Head of caudate nucleus (tissue), 42 donors: Measurements from ENCODE around the gene CCL8.

Experiments used
- DNase-seq, 42 donors: peaks; one replicate each; pipeline versions ENCODE4 v3.0.0 to v3.0.0-alpha.2; 2020 to 2021; ENCODE audit warnings: mixed read lengths in 7 of 42
- intact Hi-C: fragments of 100-400 bp; cut with DNase I; formaldehyde crosslinking; loops from one replicate; pipeline ENCODE4 v1.15.0; 2022

Gene CCL8

DNA sequence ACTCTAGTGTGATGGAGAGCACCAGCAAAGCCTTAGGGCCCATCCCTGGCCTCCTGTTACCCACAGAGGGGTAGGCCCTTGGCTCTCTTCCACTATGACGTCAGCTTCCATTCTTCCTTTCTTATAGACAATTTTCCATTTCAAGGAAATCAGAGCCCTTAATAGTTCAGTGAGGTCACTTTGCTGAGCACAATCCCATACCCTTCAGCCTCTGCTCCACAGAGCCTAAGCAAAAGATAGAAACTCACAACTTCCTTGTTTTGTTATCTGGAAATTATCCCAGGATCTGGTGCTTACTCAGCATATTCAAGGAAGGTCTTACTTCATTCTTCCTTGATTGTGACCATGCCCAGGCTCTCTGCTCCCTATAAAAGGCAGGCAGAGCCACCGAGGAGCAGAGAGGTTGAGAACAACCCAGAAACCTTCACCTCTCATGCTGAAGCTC lies at the start of gene CCL8:
TSS of gene CCL8 (plus strand) at position 397 of the 445 bp plus-strand sequence. CDS start 67 bp downstream, outside the sequence.
- DNase-seq = no peak

DNA sequence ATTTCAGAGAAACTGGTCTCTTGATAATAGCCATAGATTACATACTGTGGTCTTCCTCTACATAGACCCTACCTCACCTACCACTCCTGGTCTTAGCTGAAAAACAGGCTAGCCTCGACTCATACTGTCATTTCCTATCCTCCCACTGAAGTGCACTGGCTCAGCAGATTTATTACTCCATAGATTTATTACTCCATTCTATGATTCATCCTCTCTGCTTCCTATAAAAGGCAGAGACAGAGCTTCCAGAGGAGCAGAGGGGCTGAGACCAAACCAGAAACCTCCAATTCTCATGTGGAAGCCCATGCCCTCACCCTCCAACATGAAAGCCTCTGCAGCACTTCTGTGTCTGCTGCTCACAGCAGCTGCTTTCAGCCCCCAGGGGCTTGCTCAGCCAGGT lies 49.3 kb upstream of the CCL8 start, which contains the start of gene CCL7:
TSS of gene CCL7 (plus strand) at position 253 of the 400 bp plus-strand sequence. CDS start at position 323, 70 bp downstream.
- DNase-seq = no peak
- intact Hi-C loops = no loop called here

More for the DNA sequence above, at the start of gene CCL8:
- intact Hi-C loops = no loop called here

DNA sequence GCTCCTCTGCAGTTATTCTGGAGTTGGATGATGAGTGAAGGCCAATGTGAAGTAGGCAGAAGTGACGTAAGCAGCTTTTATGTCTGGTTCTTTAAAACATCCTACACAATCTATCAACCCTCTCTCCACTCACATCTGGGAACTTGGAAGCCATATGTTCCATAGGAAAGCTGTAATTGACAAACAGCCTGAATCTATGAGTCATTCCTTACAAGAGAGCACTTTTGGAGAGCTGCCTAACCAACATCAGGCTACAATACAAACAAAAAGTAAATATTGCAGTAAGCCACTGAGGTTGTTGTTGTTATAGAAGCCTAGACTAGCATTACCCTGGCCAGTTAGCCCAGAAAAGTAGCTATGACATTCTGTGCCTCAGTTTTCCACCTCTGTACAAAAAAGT lies 43.4 kb upstream of the CCL8 start:
- intact Hi-C loops = no loop called here
- no peak for DNase-seq

DNA sequence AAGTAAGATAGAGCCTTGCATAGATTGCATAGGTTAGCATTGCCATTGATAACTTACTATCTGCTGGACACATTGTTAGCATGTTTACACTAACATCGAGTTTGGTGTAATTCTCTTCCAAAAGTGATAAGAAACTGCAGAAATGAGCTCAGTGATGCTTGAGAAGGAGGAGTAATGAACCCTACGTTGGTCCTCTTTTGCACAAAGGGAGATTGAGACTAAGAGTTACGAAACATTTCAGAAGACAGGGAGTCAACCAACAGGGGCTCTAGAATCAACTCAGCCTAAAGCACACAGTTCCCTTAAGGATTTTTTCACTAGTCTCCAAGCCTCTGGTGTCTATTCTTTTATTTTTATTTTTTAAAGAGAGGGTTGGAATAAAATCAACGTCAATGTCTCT lies 42.4 kb upstream of the CCL8 start:
- no peak for DNase-seq
- intact Hi-C loops = no loop called here

DNA sequence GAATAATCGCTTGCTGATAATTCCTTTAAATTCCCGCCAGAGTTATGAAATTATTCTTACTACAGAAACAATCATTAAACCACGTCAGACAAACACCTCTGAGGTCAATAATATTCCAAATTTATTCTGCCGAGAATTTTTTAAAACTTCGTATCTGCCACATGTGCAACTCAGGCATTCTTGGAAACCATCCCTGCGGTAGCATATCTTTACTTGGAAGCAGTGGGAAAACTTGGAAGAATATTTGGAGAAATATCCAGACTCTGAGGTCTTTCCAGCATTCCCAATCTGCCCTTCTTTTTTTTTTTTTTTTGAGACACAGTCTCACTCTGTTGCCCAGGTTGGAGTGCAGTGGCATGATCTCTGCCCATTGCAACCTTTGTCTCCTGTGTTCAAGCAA lies 35.7 kb upstream of the CCL8 start:
- no peak for DNase-seq
- intact Hi-C loops = no loop called here

DNA sequence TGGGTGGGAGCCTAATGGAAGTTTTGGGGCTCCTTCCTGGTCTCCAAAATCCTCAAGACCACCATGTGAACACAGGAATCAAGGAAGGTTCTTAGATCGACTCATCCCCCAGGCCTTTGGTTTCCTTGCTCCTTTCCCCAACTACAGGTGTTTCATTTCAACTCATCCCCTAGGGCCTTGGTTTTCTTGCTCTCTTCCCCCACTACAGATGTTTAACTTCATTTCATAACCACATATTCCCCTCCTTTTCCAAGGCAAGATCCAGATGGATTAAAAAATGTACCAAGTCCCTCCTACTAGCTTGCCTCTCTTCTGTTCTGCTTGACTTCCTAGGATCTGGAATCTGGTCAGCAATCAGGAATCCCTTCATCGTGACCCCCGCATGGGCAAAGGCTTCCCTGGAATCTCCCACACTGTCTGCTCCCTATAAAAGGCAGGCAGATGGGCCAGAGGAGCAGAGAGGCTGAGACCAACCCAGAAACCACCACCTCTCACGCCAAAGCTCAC lies 33.9 kb upstream of the CCL8 start, which contains the start of gene CCL11:
TSS of gene CCL11 (plus strand) at position 457 of the 507 bp plus-strand sequence. CDS start 67 bp downstream, outside the sequence.
- no peak for DNase-seq
- intact Hi-C loops = no loop called here

DNA sequence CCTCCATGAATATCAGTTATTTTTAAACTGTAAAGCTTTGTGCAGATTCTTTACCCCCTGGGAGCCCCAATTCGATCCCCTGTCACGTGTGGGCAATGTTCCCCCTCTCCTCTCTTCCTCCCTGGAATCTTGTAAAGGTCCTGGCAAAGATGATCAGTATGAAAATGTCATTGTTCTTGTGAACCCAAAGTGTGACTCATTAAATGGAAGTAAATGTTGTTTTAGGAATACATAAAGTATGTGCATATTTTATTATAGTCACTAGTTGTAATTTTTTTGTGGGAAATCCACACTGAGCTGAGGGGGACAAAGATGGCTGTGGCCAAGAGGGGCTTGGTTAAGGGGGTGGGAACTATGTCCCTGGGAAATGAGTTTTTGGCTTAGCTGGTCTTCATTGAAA lies 31.4 kb upstream of the CCL8 start:
- intact Hi-C loops = no loop called here
- DNase-seq = no peak

DNA sequence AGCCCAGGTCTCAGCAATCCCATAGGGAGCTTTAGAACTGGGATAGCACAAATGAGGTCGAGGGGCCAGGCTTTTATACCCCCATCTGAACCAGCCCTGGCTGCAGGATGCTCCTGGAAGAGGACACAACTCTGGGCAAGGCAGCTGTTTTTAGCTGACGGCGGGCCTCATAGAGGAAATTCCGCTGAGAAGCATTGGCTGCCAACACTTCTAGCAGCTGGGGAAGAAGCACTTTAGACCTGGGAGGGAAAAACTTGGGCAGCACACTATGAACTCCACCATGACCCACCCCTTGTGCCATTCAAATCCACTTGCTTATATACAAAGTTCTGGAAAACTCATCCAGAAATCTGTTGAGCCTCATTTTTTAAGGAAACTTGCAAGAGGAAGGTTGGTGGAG lies 28.6 kb upstream of the CCL8 start:
- no peak for DNase-seq
- intact Hi-C loops = no loop called here

DNA sequence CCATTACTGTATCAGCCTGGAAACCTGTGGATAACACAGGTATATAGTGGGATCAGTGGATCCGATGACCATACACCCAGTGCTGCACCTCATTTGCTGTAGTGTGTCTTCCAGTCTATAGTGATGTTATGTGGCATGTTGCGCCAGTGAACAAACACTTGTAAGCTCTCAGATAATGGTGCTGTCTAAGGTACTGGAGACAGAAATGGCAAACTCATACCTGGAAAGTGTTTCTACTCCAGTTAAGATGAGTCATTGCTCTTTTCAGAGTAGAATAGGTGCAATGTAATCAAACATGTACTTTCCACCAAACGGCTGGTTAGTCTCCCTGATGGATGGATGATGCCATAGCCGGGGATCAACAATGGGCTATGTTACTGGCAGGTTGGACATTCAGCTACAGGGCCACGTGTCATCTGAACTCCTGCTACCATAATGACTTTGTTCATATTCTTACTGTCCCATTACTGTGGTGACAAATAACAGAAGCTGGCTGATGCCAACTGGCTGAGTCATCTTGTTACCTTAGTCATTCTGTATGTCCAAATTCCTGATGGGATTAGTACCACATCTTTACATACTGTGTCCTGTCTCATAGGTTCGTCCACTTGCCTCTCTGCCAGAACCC lies 27.4 kb upstream of the CCL8 start:
- DNase-seq = no peak

DNA sequence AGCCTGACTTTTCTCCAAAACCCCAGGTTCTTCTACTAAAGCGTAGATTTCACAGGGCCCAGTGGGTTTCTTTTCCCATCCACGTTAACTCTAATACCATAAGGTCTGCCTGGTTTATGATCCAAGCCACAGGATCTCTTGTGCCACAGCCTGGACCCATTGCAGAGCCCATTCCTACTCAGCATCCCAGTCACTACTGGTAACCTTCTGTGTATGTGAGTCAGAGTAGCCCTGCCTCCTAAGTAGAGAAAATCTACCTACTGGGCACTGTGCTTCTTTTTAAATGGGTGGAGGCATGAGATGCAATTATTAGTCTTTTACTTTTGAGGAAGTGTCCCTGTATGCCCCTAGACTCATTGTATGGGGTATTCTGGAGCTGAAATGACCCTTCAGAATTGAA lies 20.2 kb upstream of the CCL8 start:
- no peak for DNase-seq
- intact Hi-C loops = no loop called here

More for the DNA sequence above, 27.4 kb upstream of the CCL8 start:
- intact Hi-C loops = no loop called here

DNA sequence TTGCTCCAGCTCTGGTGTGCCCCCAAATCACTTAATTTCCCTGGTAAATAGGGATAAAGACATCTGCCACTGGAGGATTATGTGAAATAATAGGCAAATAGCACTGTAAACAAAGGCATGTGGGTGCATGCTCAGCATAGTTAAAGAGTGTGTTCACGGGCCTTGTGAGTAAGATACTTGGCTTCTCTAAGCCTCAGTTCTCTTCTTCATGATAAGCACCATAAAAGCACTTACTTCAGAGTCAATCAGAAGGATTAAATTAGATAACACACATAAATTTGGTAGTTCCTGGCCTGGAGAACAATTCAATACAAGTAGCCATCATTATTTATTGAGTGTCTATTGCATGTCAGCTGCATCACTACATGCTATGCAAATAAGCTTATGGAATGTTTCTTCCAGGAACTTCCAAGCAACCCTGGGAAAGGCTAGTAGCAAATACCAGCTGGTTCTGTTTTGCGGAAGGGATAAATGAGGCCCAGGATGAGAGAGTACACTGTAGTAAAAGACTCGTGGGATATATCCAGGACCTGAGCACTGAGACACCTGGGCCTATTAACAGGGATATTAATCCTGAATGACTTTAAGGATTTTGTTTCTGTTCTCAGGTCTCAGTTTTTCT lies 19.2 kb upstream of the CCL8 start:
- intact Hi-C loops = no loop called here
- DNase-seq = no peak

DNA sequence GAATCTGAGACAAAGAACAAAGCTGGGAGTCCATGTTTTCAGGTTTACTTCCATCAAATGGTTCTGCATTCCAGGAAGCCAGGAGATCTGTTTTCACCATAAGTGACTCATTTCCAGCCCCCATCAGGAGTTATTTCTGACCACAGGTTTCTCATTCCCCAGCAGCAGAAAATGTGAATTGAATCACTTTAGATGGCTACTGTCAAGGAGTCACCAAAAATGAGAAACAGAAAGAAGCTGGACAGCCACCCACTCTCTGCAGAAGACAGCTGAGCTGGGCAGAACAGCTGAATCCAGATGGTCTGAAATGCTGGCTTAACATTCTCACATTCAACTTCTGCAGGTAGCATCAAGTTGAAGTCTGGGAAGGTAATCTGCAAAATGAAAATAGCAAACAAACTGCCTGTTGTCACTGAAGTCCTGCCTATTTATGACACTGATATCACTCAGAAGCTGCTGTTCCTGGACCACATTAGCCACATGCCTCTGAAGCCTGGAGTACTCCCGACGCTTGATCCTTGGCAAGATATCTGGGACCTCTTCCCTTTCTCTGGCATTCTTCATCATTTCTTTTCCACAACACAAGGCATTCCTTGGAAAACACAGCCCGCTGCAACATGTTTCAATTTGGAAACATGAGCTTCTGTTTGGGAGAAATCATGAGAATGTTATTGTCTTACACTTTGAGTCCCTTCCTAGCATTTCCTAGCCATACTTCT lies 18.4 kb upstream of the CCL8 start:
- no peak for DNase-seq
- intact Hi-C loops = no loop called here

DNA sequence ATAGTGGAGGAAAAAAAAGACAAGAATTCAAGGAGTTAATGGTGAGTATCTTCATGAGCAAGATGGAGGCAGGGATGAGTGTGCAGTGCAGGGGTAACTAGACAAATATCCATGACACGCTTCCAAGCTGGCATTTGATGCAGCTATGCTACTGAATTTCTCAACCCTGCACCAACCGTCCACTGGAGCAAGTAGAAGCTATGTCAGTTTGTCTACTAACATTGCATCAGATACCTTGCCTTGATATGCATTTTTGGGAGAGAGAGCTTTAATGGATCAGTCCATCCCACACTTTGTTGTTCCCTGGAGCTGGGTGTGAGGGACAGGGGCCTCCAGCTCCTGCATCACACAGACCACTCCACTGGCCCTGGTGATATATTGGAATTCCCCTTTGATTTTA lies 17.2 kb upstream of the CCL8 start:
- intact Hi-C loops = no loop called here
- DNase-seq = no peak

DNA sequence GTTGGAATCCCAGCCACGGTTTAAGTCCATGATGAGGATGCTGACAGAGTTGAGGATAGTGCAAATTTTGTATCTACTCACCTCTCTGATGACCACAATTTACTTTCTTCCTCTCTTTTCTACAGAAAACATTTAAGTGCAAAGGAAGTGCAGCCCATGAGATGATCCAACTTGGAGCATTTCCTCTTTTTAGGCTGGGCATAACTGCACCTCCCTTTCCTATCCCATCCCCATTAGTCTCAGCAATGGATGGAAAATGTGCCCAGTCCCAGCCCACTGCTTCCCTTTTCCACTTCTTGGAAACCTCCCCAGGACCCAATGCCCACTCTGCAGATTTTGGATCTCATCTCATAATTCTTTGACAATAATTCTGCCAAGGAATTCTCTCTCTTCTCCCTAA lies 16.6 kb upstream of the CCL8 start:
- no peak for DNase-seq

DNA sequence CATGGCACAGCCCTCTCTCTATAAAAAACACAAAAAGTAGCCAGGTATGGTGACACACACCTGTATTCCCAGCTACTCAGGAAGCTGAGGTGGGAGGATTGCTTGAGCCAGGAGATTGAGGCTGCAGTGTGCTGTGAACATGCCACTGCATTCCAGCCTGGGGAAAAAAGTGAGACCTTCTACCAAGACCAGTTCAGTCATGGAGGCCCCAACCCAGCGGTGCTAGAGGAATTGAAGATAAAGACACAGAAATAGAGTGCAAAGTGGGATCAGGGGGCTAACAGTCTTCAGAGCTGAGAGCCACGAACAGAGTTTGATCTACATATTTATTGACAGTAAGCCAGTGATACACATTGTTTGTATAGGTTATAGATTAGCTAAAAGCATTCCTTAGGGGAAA lies 15.6 kb upstream of the CCL8 start:
- intact Hi-C loops = no loop called here
- DNase-seq = no peak

More for the DNA sequence above, 16.6 kb upstream of the CCL8 start:
- intact Hi-C loops = no loop called here

DNA sequence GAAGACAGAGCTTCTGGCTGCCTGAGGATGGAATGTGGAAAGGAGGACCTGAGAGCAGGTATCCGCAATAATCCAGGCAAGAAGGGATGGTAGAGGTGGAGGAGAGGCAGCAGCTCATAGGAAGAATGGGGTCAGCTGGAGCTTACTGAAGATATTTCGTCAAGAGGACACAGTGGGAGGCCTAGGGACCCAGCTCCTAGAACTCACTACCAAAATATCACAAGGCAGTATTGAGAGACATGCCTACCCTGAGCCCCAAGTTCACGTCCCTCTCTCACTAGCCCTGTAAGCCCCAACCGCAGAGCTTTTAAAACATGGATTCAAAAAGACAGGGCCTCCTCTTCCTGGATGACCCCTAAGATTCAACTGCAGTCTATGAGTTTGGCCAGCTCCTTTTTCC lies 14.2 kb upstream of the CCL8 start:
- intact Hi-C loops = no loop called here
- DNase-seq = no peak

DNA sequence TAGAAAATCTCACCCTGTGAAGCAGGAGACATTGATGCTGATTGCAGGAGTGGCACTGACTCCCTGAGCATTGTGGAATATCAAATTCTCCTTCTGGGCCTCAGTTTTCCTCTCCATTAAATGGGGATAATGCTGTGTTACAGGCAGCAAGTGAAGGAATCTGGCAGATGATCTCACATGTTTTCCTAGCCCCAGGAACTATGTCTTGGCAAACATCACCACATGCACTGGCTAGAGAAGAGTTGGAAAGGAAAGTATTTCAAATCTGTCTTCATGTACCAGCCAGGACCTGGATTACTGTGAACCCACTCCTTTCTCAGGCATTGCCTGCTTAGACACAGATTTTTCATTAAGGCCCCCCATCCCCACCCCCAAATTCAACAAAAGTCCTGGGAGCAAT lies 13.6 kb upstream of the CCL8 start:
- DNase-seq = no peak
- intact Hi-C loops = no loop called here

DNA sequence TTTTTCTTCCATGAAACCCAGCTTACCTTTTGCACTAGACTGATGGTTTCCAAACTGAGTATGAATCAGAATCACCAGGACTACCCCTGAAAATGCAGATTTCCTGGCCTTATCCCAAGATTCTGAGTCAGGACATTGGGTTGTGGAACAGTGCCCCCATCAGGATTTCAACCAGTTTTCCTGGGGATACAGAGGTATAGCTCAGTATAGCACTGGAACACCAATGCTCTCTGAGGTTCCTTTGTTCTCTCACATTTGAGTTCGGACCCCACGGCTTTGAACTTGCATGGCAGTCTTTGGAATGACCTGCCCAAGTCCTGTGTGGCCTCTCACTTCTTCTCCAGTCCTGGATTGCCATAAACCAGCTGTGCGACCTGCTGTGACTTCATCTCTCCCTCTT lies 12.8 kb upstream of the CCL8 start:
- intact Hi-C loops = no loop called here
- DNase-seq = peak in 12 of 42 donors; percentile 3 to 51 (median 16)

DNA sequence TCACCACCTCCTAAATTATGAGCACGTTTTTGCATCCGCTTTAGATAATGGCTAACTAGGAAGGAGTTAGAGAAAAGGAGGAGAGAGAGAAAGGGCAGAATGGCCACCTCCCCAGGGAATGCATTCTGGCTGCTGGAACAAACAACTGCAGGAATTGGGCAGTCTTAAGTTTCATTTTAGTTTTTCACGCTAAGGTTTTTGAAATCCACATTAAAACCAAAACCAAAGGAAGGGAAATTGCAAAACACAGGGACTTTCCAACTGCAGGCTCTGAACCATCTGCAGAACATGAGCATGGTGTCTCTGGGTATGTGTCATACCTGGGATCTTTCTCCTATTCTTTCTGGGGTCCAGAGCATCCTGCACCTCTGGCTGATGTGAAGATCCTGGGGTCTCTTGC lies 12.1 kb upstream of the CCL8 start:
- DNase-seq = no peak
- intact Hi-C loops = no loop called here

DNA sequence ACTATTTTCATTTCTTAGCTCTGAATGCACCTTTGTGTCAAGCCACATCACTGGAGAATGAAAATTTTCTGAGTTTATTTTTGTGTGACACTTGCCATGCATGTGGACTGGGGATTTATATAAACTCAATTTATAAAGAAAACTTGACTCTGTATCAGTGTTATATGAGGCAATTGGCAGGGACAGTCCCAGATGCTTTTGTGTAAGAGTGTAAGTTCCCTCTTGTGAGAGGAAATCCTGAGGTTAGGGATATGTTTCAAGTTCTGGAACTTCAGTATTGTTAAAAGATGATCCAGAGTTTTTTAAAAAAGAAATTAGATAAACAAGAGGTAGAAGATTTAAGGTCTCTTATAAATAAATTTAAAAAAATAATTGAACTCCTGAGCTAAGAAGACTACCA lies 10.9 kb upstream of the CCL8 start:
- no peak for DNase-seq
- intact Hi-C loops = no loop called here
